K562 (cell line): ENCODE data around the gene RASAL1. TPM values are rescaled to one million over a fixed set of nuclear protein-coding genes. Genes with fewer than 3 reads are reported as not detected.

Source experiments
- ARID1B ChIP-seq: fragments of 450-650 bp; IDR thresholded peaks from 2 replicates; pipeline ENCODE4 v1.6.1; 2016; ENCODE audit warnings: antibody characterized with exemption, mild to moderate bottlenecking, inconsistent platforms
- ATF1 ChIP-seq, 2 experiments: fragments of 450-650 bp in 1 of 2; IDR thresholded peaks; 2 replicates each; pipeline ENCODE4 v1.6.1; 2016; ENCODE audit warnings: missing compliant biosample characterization in 1 of 2, missing genetic modification characterization in 1 of 2
- CBFA2T3 ChIP-seq: fragments of 450-650 bp; IDR thresholded peaks from 2 replicates; pipeline ENCODE4 v1.6.1; 2017
- CBX2 ChIP-seq: fragments of 200-600 bp; sonication (generic); IDR thresholded peaks from one replicate; pipeline ENCODE4 v1.6.1; 2012; ENCODE audit warnings: mild to moderate bottlenecking, low read length, inconsistent platforms; ENCODE audit not compliant: insufficient read depth, poor library complexity, severe bottlenecking
- CEBPG ChIP-seq, 3 experiments: fragments of 200-800 bp in 1 of 3; sonication (Bioruptor generic) in 1 of 3; sonication (generic) in 1 of 3; formaldehyde crosslinking in 1 of 3; IDR thresholded peaks in 2 of 3; conservative IDR thresholded peaks in 1 of 3; 2 replicates each; pipeline versions ENCODE4 v1.6.1 to v1.8.0; 2016 to 2022; ENCODE audit warnings: missing compliant biosample characterization in 2 of 3, missing genetic modification characterization in 2 of 3, mild to moderate bottlenecking in 1 of 3, missing genetic modification reagents in 1 of 3
- KDM1A ChIP-seq, 2 experiments: fragments of 450-650 bp; IDR thresholded peaks; 2 replicates each; pipeline ENCODE4 v1.6.1; 2016; ENCODE audit warnings: mild to moderate bottlenecking in 2 of 2
- KLF6 ChIP-seq: fragments of 250-450 bp; sonication (Bioruptor Pico); IDR thresholded peaks from 2 replicates; pipeline ENCODE4 v1.4.0; 2020; ENCODE audit warnings: mild to moderate bottlenecking, moderate library complexity, borderline replicate concordance
- MTA2 ChIP-seq: fragments of 450-650 bp; IDR thresholded peaks from 2 replicates; pipeline ENCODE4 v1.6.1; 2016; ENCODE audit warnings: low read depth
- NCOA1 ChIP-seq: fragments of 450-650 bp; IDR thresholded peaks from 2 replicates; pipeline ENCODE4 v1.6.1; 2016; ENCODE audit warnings: low read depth
- PHB ChIP-seq: fragments of 250-450 bp; sonication (Bioruptor Pico); IDR thresholded peaks from 2 replicates; pipeline ENCODE4 v1.5.0; 2021
- POLR2A ChIP-seq: fragments of 450-650 bp; conservative IDR thresholded peaks from 2 replicates; pipeline ENCODE4 v1.6.1; 2016
- SLC30A9 ChIP-seq: fragments of 250-450 bp; sonication (Bioruptor Pico); IDR thresholded peaks from 2 replicates; pipeline ENCODE4 v1.8.0; 2022; ENCODE audit warnings: mild to moderate bottlenecking, moderate library complexity
- SMARCB1 ChIP-seq: IDR thresholded peaks from 2 replicates; pipeline ENCODE4 v1.6.1; 2011; ENCODE audit warnings: improper control_type of control experiment, low read depth; ENCODE audit not compliant: insufficient read length
- ZKSCAN3 ChIP-seq: fragments of 250-450 bp; sonication (Bioruptor Pico); IDR thresholded peaks from 2 replicates; pipeline ENCODE4 v1.4.0; 2020
- polyA plus RNA-seq, 8 experiments: library from polyadenylated mRNA; depleted of rRNA in 4 of 8; stranded (reverse) in 5 of 8; unstranded in 3 of 8; fragments of >200 nt; fragmentation: Nextera tagmentation in 2 of 8; fragmentation: Illumina TruSeq in 1 of 8; extraction: Ambion mirVana in 2 of 8; extraction: Trizol in 1 of 8; gene quantifications; 2 replicates each; pipeline versions ENCODE4 v1.2.1 to v1.2.3, GENCODE V29; 2011 to 2014; ENCODE audit warnings: inconsistent platforms in 1 of 8, missing spikeins in 1 of 8
- total RNA-seq, 7 experiments: library from RNA; depleted of rRNA in 6 of 7; stranded (reverse); fragments of >200 nt in 6 of 7; fragmentation: Illumina TruSeq in 2 of 7; extraction: Trizol in 2 of 7; gene quantifications; 2 replicates each; pipeline versions ENCODE4 v1.2.1 to v1.2.3, GENCODE V29; 2011 to 2021; ENCODE audit warnings: low replicate concordance in 1 of 7
- TF ChIP-seq, protein P1 (sequence below): sonication (generic); formaldehyde crosslinking; IDR thresholded peaks from 2 replicates; pipeline ENCODE4 v1.8.0; 2023; ENCODE audit warnings: missing genetic modification reagents, mild to moderate bottlenecking, borderline replicate concordance
- TF ChIP-seq, protein P2 (sequence below): IDR thresholded peaks from 2 replicates; pipeline ENCODE4 v1.6.1; 2012; ENCODE audit warnings: low read depth, low read length, improper control_type of control experiment, borderline replicate concordance
- TF ChIP-seq, protein P3 (sequence below): sonication (generic); formaldehyde crosslinking; IDR thresholded peaks from 2 replicates; pipeline ENCODE4 v1.8.0; 2022; ENCODE audit warnings: missing genetic modification reagents, mild to moderate bottlenecking, borderline replicate concordance

RASAL1 gene
- total and polyA plus RNA-seq, 9 of the 15 experiments (the other 6 are each of a cell fraction or from before 2014, with no cell fraction given), result 0.06 to 0.16 (median 0.14) TPM; not detected in 6

DNA sequence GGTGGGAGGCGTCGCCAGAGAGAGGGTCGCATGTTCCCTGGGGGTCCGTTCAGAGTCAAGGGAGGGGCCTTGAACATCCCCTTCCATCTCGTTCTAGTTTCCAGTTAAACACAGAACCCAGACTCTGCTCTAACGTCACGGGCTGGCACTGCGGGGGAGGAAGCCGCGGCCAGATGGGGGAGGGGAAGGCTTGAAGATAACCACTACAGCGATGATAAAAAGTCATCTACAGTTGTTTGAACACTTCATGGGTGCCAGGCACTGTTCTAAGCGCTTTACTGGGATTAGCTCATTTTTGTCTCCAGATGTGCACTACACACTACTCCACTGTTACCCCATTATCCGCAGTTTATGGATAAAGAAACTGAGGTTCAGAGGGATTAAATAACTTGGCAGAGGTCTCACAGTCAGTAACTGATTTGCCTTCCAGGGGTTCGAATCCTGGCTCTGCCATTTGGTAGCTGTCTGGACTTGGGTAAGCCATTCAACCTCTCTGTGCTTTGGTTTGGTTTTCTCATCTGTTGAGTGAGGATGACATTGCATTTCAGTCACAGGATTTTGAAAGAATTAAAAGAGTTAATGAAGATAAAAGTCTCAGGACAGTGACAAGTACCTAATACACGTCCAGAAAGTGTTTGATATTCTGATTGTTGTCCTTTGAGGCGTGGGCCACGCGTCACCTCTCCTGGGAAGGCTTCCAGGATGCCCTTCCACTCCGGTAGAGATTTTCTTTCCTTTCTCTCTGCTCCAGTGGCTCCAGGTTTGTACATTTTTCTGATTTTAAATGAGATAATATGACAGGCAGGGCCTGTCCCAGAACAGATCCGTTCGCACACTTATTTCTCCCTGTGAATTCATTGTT is 798 bp upstream of the RASAL1 start (continued):
- TF ChIP-seq, protein P1, sequence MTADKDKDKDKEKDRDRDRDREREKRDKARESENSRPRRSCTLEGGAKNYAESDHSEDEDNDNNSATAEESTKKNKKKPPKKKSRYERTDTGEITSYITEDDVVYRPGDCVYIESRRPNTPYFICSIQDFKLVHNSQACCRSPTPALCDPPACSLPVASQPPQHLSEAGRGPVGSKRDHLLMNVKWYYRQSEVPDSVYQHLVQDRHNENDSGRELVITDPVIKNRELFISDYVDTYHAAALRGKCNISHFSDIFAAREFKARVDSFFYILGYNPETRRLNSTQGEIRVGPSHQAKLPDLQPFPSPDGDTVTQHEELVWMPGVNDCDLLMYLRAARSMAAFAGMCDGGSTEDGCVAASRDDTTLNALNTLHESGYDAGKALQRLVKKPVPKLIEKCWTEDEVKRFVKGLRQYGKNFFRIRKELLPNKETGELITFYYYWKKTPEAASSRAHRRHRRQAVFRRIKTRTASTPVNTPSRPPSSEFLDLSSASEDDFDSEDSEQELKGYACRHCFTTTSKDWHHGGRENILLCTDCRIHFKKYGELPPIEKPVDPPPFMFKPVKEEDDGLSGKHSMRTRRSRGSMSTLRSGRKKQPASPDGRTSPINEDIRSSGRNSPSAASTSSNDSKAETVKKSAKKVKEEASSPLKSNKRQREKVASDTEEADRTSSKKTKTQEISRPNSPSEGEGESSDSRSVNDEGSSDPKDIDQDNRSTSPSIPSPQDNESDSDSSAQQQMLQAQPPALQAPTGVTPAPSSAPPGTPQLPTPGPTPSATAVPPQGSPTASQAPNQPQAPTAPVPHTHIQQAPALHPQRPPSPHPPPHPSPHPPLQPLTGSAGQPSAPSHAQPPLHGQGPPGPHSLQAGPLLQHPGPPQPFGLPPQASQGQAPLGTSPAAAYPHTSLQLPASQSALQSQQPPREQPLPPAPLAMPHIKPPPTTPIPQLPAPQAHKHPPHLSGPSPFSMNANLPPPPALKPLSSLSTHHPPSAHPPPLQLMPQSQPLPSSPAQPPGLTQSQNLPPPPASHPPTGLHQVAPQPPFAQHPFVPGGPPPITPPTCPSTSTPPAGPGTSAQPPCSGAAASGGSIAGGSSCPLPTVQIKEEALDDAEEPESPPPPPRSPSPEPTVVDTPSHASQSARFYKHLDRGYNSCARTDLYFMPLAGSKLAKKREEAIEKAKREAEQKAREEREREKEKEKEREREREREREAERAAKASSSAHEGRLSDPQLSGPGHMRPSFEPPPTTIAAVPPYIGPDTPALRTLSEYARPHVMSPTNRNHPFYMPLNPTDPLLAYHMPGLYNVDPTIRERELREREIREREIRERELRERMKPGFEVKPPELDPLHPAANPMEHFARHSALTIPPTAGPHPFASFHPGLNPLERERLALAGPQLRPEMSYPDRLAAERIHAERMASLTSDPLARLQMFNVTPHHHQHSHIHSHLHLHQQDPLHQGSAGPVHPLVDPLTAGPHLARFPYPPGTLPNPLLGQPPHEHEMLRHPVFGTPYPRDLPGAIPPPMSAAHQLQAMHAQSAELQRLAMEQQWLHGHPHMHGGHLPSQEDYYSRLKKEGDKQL (CRISPR knock-in tag), result no peak
- peak in 1 of 2 experiments; percentile 21; a peak in 1 of 4 replicates for TF ChIP-seq KDM1A (IDR thresholded peaks at IDR 0.05)
- TF ChIP-seq CBX2, result no peak
- TF ChIP-seq NCOA1, result no peak
- TF ChIP-seq ATF1 (CRISPR knock-in tag; IDR thresholded peaks at IDR 0.05), result no peak
- peak; percentile 60 for TF ChIP-seq ATF1 (tag; IDR thresholded peaks at IDR 0.05)
- TF ChIP-seq MTA2, result no peak
- TF ChIP-seq POLR2A, result no peak
- peak; percentile 41 for TF ChIP-seq ARID1B
- no peak for TF ChIP-seq SLC30A9 (CRISPR knock-in tag)
- no peak for TF ChIP-seq CEBPG (CRISPR knock-in tag; IDR thresholded peaks at IDR 0.05)
- no peak for TF ChIP-seq CEBPG (tag; conservative IDR thresholded peaks at IDR 0.05 in 1 of 2, IDR thresholded peaks at IDR 0.05 in 1 of 2)
- TF ChIP-seq, protein P2, sequence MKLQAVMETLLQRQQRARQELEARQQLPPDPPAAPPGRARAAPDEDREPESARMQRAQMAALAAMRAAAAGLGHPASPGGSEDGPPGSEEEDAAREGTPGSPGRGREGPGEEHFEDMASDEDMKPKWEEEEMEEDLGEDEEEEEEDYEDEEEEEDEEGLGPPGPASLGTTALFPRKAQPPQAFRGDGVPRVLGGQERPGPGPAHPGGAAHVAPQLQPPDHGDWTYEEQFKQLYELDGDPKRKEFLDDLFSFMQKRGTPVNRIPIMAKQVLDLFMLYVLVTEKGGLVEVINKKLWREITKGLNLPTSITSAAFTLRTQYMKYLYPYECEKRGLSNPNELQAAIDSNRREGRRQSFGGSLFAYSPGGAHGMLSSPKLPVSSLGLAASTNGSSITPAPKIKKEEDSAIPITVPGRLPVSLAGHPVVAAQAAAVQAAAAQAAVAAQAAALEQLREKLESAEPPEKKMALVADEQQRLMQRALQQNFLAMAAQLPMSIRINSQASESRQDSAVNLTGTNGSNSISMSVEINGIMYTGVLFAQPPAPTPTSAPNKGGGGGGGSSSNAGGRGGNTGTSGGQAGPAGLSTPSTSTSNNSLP, result no peak
- TF ChIP-seq PHB (CRISPR knock-in tag), result no peak
- TF ChIP-seq SMARCB1, result no peak
- TF ChIP-seq CBFA2T3, result peak; percentile 22; the same call in 1 of the 2 replicates
- TF ChIP-seq ZKSCAN3, result no peak
- TF ChIP-seq KLF6 (CRISPR knock-in tag), result no peak
- TF ChIP-seq, protein P3, sequence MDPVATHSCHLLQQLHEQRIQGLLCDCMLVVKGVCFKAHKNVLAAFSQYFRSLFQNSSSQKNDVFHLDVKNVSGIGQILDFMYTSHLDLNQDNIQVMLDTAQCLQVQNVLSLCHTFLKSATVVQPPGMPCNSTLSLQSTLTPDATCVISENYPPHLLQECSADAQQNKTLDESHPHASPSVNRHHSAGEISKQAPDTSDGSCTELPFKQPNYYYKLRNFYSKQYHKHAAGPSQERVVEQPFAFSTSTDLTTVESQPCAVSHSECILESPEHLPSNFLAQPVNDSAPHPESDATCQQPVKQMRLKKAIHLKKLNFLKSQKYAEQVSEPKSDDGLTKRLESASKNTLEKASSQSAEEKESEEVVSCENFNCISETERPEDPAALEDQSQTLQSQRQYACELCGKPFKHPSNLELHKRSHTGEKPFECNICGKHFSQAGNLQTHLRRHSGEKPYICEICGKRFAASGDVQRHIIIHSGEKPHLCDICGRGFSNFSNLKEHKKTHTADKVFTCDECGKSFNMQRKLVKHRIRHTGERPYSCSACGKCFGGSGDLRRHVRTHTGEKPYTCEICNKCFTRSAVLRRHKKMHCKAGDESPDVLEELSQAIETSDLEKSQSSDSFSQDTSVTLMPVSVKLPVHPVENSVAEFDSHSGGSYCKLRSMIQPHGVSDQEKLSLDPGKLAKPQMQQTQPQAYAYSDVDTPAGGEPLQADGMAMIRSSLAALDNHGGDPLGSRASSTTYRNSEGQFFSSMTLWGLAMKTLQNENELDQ, result no peak
